ENCODE measurements around the gene PRLH. TPM values are rescaled to one million over a fixed set of nuclear protein-coding genes. Genes with fewer than 3 reads are reported as not detected.

Gene PRLH
- not detected in 2 replicates for total RNA-seq

GRCh38 chr2:237566401-237567235, at the start of gene PRLH:
Gene PRLH, plus strand, starts transcription at chr2:237566574. Its CDS starts 0 bp downstream, at chr2:237566574.

GRCh38 chr2:237590272-237591140, 24.1 kb downstream of the PRLH start, which contains the start of gene RAB17:
Gene RAB17, minus strand, starts transcription at chr2:237590734. Its CDS starts 4,580 bp downstream, at chr2:237586154.

Other genes starting within 250 kb of the PRLH start
- 5,410 TPM in 2 replicates for gene COL6A3, start 152.4 kb upstream of the PRLH start, total RNA-seq
- 6.3 and 11.2 TPM in 2 replicates for gene MLPH, start 79.3 kb upstream of the PRLH start, total RNA-seq
- gene RAB17, start 24.2 kb downstream of the PRLH start, total RNA-seq = 0.34 and 0.81 TPM in 2 replicates
- gene LRRFIP1, start 61.0 kb downstream of the PRLH start, total RNA-seq = 30.7 and 33.2 TPM in 2 replicates
- gene RBM44, start 232.2 kb downstream of the PRLH start, total RNA-seq = 0.06 and 0.29 TPM in 2 replicates

Measured in cardiac ventricle fibroblast (primary cell).